ENCODE results near the gene ARHGEF4. TPM values are rescaled to one million over a fixed set of nuclear protein-coding genes. Genes with fewer than 3 reads are reported as not detected.

Gene ARHGEF4
- total RNA-seq, 1 experiment from 2014 or later = 26.6 TPM

DNA sequence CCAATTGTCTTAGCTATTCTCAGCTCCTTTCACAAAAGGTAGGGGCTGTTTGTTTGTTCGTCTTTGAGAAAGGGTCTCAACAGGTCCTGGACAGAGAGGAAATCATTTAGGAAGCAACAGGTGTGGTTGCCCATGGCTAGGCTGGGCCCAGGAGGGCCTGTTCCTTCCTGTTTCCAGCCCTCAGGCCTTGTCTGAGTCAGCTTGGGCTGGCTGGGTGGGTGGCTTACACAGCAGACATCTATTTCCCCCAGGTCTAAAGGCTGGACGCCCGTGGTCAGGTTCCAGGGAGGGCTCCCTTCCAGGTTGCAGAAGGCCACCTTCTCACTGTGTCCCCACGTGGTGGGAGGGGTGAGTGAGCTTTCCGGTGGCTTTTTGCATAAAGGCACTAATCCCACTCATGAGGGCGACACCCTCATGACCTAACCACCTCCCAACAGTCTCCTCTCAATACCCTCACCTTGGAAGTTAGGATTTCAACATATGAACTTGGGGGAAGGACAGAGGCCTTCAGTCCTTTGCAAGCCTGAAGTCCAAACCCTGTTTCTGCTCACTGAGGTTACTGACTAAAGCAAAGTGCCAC, 45.5 kb downstream of the ARHGEF4 start:
- no peaks in the 10 kb centered on the region for H3K27me3 ChIP-seq (ENCODE audit: insufficient read depth, low read length)
- CTCF ChIA-PET = no interaction called here
- H3K9me2 ChIP-seq (ENCODE audit: insufficient read depth) = no peaks in the 10 kb centered on the region
- peaks cover 0 to 12% of the 10 kb centered on the region in 2 experiments; a peak in 1 of 4 replicates for H3K4me1 ChIP-seq (ENCODE audit: control insufficient read depth in 1 of 2, insufficient read depth in 2 of 2, low read length in 2 of 2)
- H2AFZ ChIP-seq (ENCODE audit: low read depth, low read length, poor library complexity, severe bottlenecking) = no peak overlapping the region
- H3K27ac ChIP-seq (ENCODE audit: low read depth, low read length) = no peak overlapping the region
- TF ChIP-seq JUND (IDR thresholded peaks at IDR 0.05) (no peak), POLR2A (IDR thresholded peaks at IDR 0.05; ENCODE audit: borderline replicate concordance, extremely low read depth, insufficient read depth, insufficient read length) (no peak), CEBPB (IDR thresholded peaks at IDR 0.05; ENCODE audit: low read depth) (no peak), SRF (IDR thresholded peaks at IDR 0.05; ENCODE audit: low read depth) (no peak), EGR1 (IDR thresholded peaks at IDR 0.05; ENCODE audit: low read depth) (no peak), SP1 (IDR thresholded peaks at IDR 0.05; ENCODE audit: low read depth) (no peak), YY1 (IDR thresholded peaks at IDR 0.05; ENCODE audit: extremely low read depth, insufficient replicate concordance, low read depth, low read length) (no peak), ZFX (IDR thresholded peaks at IDR 0.05) (no peak), SIN3A (IDR thresholded peaks at IDR 0.05; ENCODE audit: low read depth) (no peak), POLR2AphosphoS5 (IDR thresholded peaks at IDR 0.05; ENCODE audit: low read depth, low read length) (no peak), ELF1 (IDR thresholded peaks at IDR 0.05; ENCODE audit: borderline replicate concordance, low read depth) (no peak), RAD21 (IDR thresholded peaks at IDR 0.05; ENCODE audit: low read depth) (no peak), TCF7L2 (IDR thresholded peaks at IDR 0.05; ENCODE audit: borderline replicate concordance, extremely low read depth, insufficient read depth, insufficient read length) (no peak), FOSL1 (IDR thresholded peaks at IDR 0.05; ENCODE audit: low read depth) (no peak)
- TF ChIP-seq, protein P1, sequence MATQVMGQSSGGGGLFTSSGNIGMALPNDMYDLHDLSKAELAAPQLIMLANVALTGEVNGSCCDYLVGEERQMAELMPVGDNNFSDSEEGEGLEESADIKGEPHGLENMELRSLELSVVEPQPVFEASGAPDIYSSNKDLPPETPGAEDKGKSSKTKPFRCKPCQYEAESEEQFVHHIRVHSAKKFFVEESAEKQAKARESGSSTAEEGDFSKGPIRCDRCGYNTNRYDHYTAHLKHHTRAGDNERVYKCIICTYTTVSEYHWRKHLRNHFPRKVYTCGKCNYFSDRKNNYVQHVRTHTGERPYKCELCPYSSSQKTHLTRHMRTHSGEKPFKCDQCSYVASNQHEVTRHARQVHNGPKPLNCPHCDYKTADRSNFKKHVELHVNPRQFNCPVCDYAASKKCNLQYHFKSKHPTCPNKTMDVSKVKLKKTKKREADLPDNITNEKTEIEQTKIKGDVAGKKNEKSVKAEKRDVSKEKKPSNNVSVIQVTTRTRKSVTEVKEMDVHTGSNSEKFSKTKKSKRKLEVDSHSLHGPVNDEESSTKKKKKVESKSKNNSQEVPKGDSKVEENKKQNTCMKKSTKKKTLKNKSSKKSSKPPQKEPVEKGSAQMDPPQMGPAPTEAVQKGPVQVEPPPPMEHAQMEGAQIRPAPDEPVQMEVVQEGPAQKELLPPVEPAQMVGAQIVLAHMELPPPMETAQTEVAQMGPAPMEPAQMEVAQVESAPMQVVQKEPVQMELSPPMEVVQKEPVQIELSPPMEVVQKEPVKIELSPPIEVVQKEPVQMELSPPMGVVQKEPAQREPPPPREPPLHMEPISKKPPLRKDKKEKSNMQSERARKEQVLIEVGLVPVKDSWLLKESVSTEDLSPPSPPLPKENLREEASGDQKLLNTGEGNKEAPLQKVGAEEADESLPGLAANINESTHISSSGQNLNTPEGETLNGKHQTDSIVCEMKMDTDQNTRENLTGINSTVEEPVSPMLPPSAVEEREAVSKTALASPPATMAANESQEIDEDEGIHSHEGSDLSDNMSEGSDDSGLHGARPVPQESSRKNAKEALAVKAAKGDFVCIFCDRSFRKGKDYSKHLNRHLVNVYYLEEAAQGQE (IDR thresholded peaks at IDR 0.05; ENCODE audit: low read depth) = no peak
- TF ChIP-seq, protein P2, sequence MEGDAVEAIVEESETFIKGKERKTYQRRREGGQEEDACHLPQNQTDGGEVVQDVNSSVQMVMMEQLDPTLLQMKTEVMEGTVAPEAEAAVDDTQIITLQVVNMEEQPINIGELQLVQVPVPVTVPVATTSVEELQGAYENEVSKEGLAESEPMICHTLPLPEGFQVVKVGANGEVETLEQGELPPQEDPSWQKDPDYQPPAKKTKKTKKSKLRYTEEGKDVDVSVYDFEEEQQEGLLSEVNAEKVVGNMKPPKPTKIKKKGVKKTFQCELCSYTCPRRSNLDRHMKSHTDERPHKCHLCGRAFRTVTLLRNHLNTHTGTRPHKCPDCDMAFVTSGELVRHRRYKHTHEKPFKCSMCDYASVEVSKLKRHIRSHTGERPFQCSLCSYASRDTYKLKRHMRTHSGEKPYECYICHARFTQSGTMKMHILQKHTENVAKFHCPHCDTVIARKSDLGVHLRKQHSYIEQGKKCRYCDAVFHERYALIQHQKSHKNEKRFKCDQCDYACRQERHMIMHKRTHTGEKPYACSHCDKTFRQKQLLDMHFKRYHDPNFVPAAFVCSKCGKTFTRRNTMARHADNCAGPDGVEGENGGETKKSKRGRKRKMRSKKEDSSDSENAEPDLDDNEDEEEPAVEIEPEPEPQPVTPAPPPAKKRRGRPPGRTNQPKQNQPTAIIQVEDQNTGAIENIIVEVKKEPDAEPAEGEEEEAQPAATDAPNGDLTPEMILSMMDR (IDR thresholded peaks at IDR 0.05 in 2 of 3, conservative IDR thresholded peaks at IDR 0.05 in 1 of 3; ENCODE audit: borderline replicate concordance in 1 of 3, insufficient read depth in 1 of 3, low read depth in 2 of 3, low read length in 2 of 3) = no peak
- TF ChIP-seq, protein P3, sequence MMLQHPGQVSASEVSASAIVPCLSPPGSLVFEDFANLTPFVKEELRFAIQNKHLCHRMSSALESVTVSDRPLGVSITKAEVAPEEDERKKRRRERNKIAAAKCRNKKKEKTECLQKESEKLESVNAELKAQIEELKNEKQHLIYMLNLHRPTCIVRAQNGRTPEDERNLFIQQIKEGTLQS (IDR thresholded peaks at IDR 0.05) = no peak
- TF ChIP-seq, protein P4, sequence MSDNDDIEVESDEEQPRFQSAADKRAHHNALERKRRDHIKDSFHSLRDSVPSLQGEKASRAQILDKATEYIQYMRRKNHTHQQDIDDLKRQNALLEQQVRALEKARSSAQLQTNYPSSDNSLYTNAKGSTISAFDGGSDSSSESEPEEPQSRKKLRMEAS (IDR thresholded peaks at IDR 0.05) = no peak
- RAD21 ChIA-PET (ENCODE audit: low non-redundant PET in 1 of 2, low total read pairs in 2 of 2, uncharacterized antibody in 2 of 2, unreplicated experiment in 2 of 2) = no interaction called here
- no peak overlapping the region for H3K4me3 ChIP-seq (replicated peaks in 1 of 2; ENCODE audit: low read depth in 1 of 2, low read length in 2 of 2)
- H4K20me1 ChIP-seq (ENCODE audit: insufficient read depth) = no peaks in the 10 kb centered on the region
- no peaks in the 10 kb centered on the region for H3K79me2 ChIP-seq (ENCODE audit: insufficient read depth, low read length)
- no peaks in the 10 kb centered on the region for H3K36me3 ChIP-seq (ENCODE audit: control insufficient read depth in 1 of 2, insufficient read depth in 2 of 2, low read length in 2 of 2)
- POLR2A ChIA-PET = no interaction called here
- no peak overlapping the region for H3K9ac ChIP-seq (ENCODE audit: low read length)
- H3K4me2 ChIP-seq (ENCODE audit: low read length) = no peak overlapping the region
- BruUV-seq (replicated peaks) = no TSS peak
- DNase-seq (ENCODE audit: low read depth, low spot score) (no peak), ATAC-seq (no peak)
- no peaks in the 10 kb centered on the region for H3K9me3 ChIP-seq (ENCODE audit: control insufficient read depth in 1 of 2, insufficient read depth in 1 of 2, low read depth in 1 of 2, low read length in 2 of 2)
- intact Hi-C loops (cut with micrococcal nuclease) = no loop called here

Measured in HCT116 (cell line).